ENCODE data around the gene DLG2.

DNA sequence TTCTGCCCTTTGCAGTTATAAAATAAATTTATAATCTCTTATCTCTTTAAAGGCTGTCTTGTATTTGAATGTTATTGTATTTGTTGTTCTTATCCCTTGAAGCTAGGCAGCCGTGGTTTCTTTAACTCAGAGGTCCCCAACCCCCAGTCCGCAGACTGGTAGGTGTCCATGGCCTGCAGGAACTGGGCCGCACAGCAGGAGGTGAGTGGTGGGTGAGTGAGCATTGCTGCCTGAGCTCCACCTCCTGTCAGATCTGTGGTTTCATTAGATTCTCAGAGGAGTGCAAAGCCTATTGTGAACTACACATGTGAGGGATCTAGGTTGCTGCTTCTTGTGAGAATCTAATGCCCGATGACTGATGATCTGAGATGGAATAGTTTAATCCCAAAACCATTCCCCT is 1961.0 kb downstream of the DLG2 start:
- TF ChIP-seq POLR2AphosphoS5 (IDR thresholded peaks at IDR 0.05; ENCODE audit: low read depth, low read length): no peak
- no peak for TF ChIP-seq TAF1 (IDR thresholded peaks at IDR 0.05; ENCODE audit: borderline replicate concordance, insufficient read depth, low read length)
- TF ChIP-seq SIN3A (IDR thresholded peaks at IDR 0.05; ENCODE audit: borderline replicate concordance, insufficient read depth, low read length): no peak
- TF ChIP-seq, protein P1, sequence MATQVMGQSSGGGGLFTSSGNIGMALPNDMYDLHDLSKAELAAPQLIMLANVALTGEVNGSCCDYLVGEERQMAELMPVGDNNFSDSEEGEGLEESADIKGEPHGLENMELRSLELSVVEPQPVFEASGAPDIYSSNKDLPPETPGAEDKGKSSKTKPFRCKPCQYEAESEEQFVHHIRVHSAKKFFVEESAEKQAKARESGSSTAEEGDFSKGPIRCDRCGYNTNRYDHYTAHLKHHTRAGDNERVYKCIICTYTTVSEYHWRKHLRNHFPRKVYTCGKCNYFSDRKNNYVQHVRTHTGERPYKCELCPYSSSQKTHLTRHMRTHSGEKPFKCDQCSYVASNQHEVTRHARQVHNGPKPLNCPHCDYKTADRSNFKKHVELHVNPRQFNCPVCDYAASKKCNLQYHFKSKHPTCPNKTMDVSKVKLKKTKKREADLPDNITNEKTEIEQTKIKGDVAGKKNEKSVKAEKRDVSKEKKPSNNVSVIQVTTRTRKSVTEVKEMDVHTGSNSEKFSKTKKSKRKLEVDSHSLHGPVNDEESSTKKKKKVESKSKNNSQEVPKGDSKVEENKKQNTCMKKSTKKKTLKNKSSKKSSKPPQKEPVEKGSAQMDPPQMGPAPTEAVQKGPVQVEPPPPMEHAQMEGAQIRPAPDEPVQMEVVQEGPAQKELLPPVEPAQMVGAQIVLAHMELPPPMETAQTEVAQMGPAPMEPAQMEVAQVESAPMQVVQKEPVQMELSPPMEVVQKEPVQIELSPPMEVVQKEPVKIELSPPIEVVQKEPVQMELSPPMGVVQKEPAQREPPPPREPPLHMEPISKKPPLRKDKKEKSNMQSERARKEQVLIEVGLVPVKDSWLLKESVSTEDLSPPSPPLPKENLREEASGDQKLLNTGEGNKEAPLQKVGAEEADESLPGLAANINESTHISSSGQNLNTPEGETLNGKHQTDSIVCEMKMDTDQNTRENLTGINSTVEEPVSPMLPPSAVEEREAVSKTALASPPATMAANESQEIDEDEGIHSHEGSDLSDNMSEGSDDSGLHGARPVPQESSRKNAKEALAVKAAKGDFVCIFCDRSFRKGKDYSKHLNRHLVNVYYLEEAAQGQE (IDR thresholded peaks at IDR 0.05; ENCODE audit: insufficient read depth in 1 of 2, low read depth in 2 of 2, low read length in 2 of 2): no peak
